A673 (cell line): ENCODE results near the gene FCGR3A. TPM values are rescaled to one million over a fixed set of nuclear protein-coding genes. Genes with fewer than 3 reads are reported as not detected.

Experiments used
- BruUV-seq: library from RNA; stranded (reverse); fragments of 400-500 nt; replicated peaks from 2 replicates; lab custom pipeline; 2021; lab: Mats Ljungman, UMichigan
- CTCF ChIA-PET: fragments of 300-600 bp; sonication (Branson Sonifier 250); formaldehyde crosslinking; loops from one replicate; lab custom pipeline; 2022; ENCODE audit warnings: antibody characterized with exemption; lab: Charles Lee
- POLR2A ChIA-PET: fragments of 300-600 bp; sonication (Branson Sonifier 250); formaldehyde crosslinking; loops from one replicate; lab custom pipeline; 2022; ENCODE audit warnings: antibody characterized with exemption; ENCODE audit not compliant: low non-redundant PET; lab: Charles Lee
- DNase-seq: peaks from one replicate; pipeline ENCODE4 v3.0.0-alpha.2; 2015; ENCODE audit warnings: low spot score
- H3K27ac ChIP-seq: fragments of 200-600 bp; sonication (generic); 2 replicates; pipeline ENCODE4 v1.5.1; 2016; ENCODE audit warnings: mixed run types, low read depth, mild to moderate bottlenecking, mixed read lengths, antibody characterized with exemption, low read length; ENCODE audit not compliant: poor library complexity, severe bottlenecking
- H3K27me3 ChIP-seq: fragments of 200-600 bp; sonication (generic); replicated peaks from 2 replicates; pipeline ENCODE4 v1.6.1; 2017; ENCODE audit warnings: mixed run types, low read depth, mild to moderate bottlenecking, mixed read lengths, antibody characterized with exemption, low read length; ENCODE audit not compliant: insufficient read depth, poor library complexity
- H3K36me3 ChIP-seq: fragments of 200-600 bp; sonication (generic); 2 replicates; pipeline ENCODE4 v1.6.1; 2016; ENCODE audit warnings: mixed run types, mild to moderate bottlenecking, mixed read lengths, antibody characterized with exemption, low read length; ENCODE audit not compliant: insufficient read depth, poor library complexity, severe bottlenecking
- H3K4me1 ChIP-seq: fragments of 200-600 bp; sonication (generic); 2 replicates; pipeline ENCODE4 v1.6.1; 2017; ENCODE audit warnings: mixed run types, mild to moderate bottlenecking, mixed read lengths, antibody characterized with exemption, low read length; ENCODE audit not compliant: insufficient read depth, poor library complexity, severe bottlenecking
- H3K4me3 ChIP-seq: fragments of 200-600 bp; sonication (generic); 2 replicates; pipeline ENCODE4 v1.5.1; 2016; ENCODE audit warnings: low read depth, mixed run types, mild to moderate bottlenecking, mixed read lengths, low read length; ENCODE audit not compliant: poor library complexity, severe bottlenecking
- H3K9me3 ChIP-seq: fragments of 200-600 bp; sonication (generic); 2 replicates; pipeline ENCODE4 v1.6.1; 2016; ENCODE audit warnings: mixed run types, low read depth, mild to moderate bottlenecking, mixed read lengths, antibody characterized with exemption, low read length; ENCODE audit not compliant: poor library complexity, severe bottlenecking
- EZH2 ChIP-seq: fragments of 200-600 bp; sonication (generic); IDR thresholded peaks from 2 replicates; pipeline ENCODE4 v1.6.1; 2017; ENCODE audit warnings: borderline replicate concordance, low read depth, mild to moderate bottlenecking, mixed read lengths, antibody characterized with exemption, low read length; ENCODE audit not compliant: poor library complexity, severe bottlenecking
- intact Hi-C: fragments of 100-400 bp; cut with micrococcal nuclease; formaldehyde crosslinking; loops from one replicate; pipeline ENCODE4 v1.10.0; 2022; ENCODE audit not compliant: unreplicated experiment
- total RNA-seq: library from RNA; stranded (reverse); gene quantifications from 2 replicates; pipeline ENCODE4 v1.2.3, GENCODE V29; 2021
- TF ChIP-seq, protein P1 (sequence below): fragments of 300-800, 200-600 bp; sonication (generic); conservative IDR thresholded peaks from 2 replicates; pipeline ENCODE4 v1.5.1; 2017; ENCODE audit warnings: low read depth, mild to moderate bottlenecking, antibody characterized with exemption, low read length, moderate library complexity, mixed read lengths

FCGR3A gene
- total RNA-seq, 1 experiment from 2014 or later = not detected

DNA sequence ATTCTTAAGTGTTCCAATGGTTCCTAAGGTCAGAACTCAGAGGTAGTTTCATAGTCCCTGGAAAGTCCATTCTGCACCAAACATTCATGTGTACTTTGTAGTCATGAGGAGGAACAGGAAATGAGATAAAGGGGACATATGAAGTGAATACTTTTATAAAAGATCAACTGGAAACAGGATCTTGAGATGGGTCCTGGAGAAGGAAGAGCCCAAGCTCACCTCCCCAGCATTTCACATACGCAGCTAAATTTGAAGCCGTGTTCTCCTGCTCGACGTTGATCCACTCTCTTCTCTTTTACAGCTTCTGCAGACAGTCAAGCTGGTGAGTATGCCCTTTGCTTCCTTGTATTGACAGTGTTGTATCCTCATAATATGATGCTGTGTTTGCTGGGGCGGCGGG, 43.9 kb downstream of the FCGR3A start:
- Histone ChIP-seq H3K27me3 (no peaks in the 10 kb centered on the region), H3K4me1 (peaks cover 21% of the 10 kb centered on the region), H3K4me3 (no peak overlapping the region), H3K9me3 (no peaks in the 10 kb centered on the region), H3K36me3 (no peaks in the 10 kb centered on the region), H3K27ac (no peak overlapping the region)
- no TSS peak for BruUV-seq
- no peak for DNase-seq
- intact Hi-C loops = no loop called here
- CTCF ChIA-PET = no interaction called here
- POLR2A ChIA-PET = no interaction called here
- TF ChIP-seq, protein P1, sequence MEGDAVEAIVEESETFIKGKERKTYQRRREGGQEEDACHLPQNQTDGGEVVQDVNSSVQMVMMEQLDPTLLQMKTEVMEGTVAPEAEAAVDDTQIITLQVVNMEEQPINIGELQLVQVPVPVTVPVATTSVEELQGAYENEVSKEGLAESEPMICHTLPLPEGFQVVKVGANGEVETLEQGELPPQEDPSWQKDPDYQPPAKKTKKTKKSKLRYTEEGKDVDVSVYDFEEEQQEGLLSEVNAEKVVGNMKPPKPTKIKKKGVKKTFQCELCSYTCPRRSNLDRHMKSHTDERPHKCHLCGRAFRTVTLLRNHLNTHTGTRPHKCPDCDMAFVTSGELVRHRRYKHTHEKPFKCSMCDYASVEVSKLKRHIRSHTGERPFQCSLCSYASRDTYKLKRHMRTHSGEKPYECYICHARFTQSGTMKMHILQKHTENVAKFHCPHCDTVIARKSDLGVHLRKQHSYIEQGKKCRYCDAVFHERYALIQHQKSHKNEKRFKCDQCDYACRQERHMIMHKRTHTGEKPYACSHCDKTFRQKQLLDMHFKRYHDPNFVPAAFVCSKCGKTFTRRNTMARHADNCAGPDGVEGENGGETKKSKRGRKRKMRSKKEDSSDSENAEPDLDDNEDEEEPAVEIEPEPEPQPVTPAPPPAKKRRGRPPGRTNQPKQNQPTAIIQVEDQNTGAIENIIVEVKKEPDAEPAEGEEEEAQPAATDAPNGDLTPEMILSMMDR = no peak
- no peak for TF ChIP-seq EZH2

- Histone ChIP-seq H3K27me3 (no peaks in the 10 kb centered on the region), H3K9me3 (no peaks in the 10 kb centered on the region), H3K36me3 (no peaks in the 10 kb centered on the region), H3K4me1 (peaks cover 21% of the 10 kb centered on the region), H3K27ac (no peak overlapping the region), H3K4me3 (no peak overlapping the region)
- intact Hi-C loops = no loop called here
- DNase-seq = no peak
- ChIA-PET CTCF (no interaction called here), POLR2A (no interaction called here)
- BruUV-seq = no TSS peak
- TF ChIP-seq EZH2 = no peak
- TF ChIP-seq, protein P1 = no peak
Observed at GRCh38 chr1:161503394-161503748, 46.2 kb downstream of the FCGR3A start.

- CTCF ChIA-PET = no interaction called here
- TF ChIP-seq, protein P1 = no peak
- TF ChIP-seq EZH2 = no peak
- POLR2A ChIA-PET = no interaction called here
- DNase-seq = no peak
- no peak overlapping the region for H3K27ac ChIP-seq
- H3K27me3 ChIP-seq = peaks cover 2% of the 10 kb centered on the region
- intact Hi-C loops = no loop called here
- H3K9me3 ChIP-seq = no peaks in the 10 kb centered on the region
- H3K4me3 ChIP-seq = no peak overlapping the region
- no TSS peak for BruUV-seq
- no peaks in the 10 kb centered on the region for H3K36me3 ChIP-seq
- peaks cover 21% of the 10 kb centered on the region for H3K4me1 ChIP-seq
Observed at GRCh38 chr1:161502641-161503393, 46.8 kb downstream of the FCGR3A start.
